HCT116 (cell line): ENCODE measurements around the gene PHTF1. TPM values are rescaled to one million over a fixed set of nuclear protein-coding genes. Genes with fewer than 3 reads are reported as not detected.

ENCODE experiments used
- ATAC-seq: fragments of 200-7000 bp; cut with Tn5 transposase; 2 replicates; pipeline ENCODE4 v1.9.1; 2020; ENCODE audit warnings: mild to moderate bottlenecking, moderate library complexity
- BruUV-seq: library from RNA; stranded (reverse); fragments of 400-500 nt; replicated peaks from 2 replicates; lab custom pipeline; 2021; lab: Mats Ljungman, UMichigan
- CTCF ChIA-PET: fragments of 300-600 bp; sonication (Branson Sonifier 250); formaldehyde crosslinking; loops from one replicate; lab custom pipeline; 2021; ENCODE audit warnings: antibody characterized with exemption; lab: Charles Lee
- POLR2A ChIA-PET: fragments of 300-600, 350-600 bp; sonication (Branson Sonifier 250); formaldehyde crosslinking; loops from one replicate; lab custom pipeline; 2021; ENCODE audit warnings: antibody characterized with exemption; lab: Charles Lee
- RAD21 ChIA-PET, 2 experiments: fragments of 300-600 bp; sonication (Branson Sonifier 250); formaldehyde crosslinking; loops; one replicate each; lab custom pipeline; 2023; ENCODE audit warnings: low total read pairs in 2 of 2; ENCODE audit not compliant: uncharacterized antibody in 2 of 2, unreplicated experiment in 2 of 2, low non-redundant PET in 1 of 2; lab: Charles Lee
- DNase-seq: peaks from one replicate; pipeline ENCODE4 v3.0.0-alpha.2; 2010; ENCODE audit warnings: low read depth, low spot score
- H2AFZ ChIP-seq: fragments of 200-600 bp; shearing (Covaris generic), sonication (generic); 2 replicates; pipeline ENCODE4 v1.6.1; 2017; ENCODE audit warnings: low read depth, mixed run types, mixed read lengths, antibody characterized with exemption, low read length; ENCODE audit not compliant: poor library complexity, severe bottlenecking
- H3K27ac ChIP-seq: 2 replicates; pipeline ENCODE4 v1.5.1; 2012; ENCODE audit warnings: low read depth, low read length
- H3K27me3 ChIP-seq: fragments of 200-600 bp; sonication (generic); 2 replicates; pipeline ENCODE4 v1.6.1; 2016; ENCODE audit warnings: mixed run types, low read length, mixed read lengths; ENCODE audit not compliant: insufficient read depth
- H3K36me3 ChIP-seq, 2 experiments: fragments of 200-500 bp in 1 of 2; fragments of 200-600 bp in 1 of 2; sonication (Bioruptor generic) in 1 of 2; sonication (generic) in 1 of 2; 2 replicates each; pipeline versions ENCODE4 v1.5.1 to v1.6.1; 2014 to 2016; ENCODE audit warnings: low read length in 2 of 2, inconsistent platforms in 1 of 2, mixed read lengths in 1 of 2, mixed run types in 1 of 2; ENCODE audit not compliant: insufficient read depth in 2 of 2, control insufficient read depth in 1 of 2
- H3K4me1 ChIP-seq, 2 experiments: fragments of 200-600 bp in 1 of 2; sonication (generic) in 1 of 2; 2 replicates each; pipeline versions ENCODE4 v1.5.1 to v1.6.1; 2012 to 2017; ENCODE audit warnings: low read length in 2 of 2, inconsistent platforms in 1 of 2, mild to moderate bottlenecking in 1 of 2, mixed read lengths in 1 of 2, mixed run types in 1 of 2, moderate library complexity in 1 of 2; ENCODE audit not compliant: insufficient read depth in 2 of 2, control insufficient read depth in 1 of 2
- H3K4me2 ChIP-seq: fragments of 200-600 bp; sonication (generic); 2 replicates; pipeline ENCODE4 v1.6.1; 2017; ENCODE audit warnings: mixed run types, low read length, mixed read lengths
- H3K4me3 ChIP-seq, 2 experiments: fragments of 200-600 bp in 1 of 2; sonication (generic) in 1 of 2; replicated peaks in 1 of 2; 2 replicates each; pipeline ENCODE4 v1.5.1; 2011 to 2016; ENCODE audit warnings: low read length in 2 of 2, control low read depth in 1 of 2, low read depth in 1 of 2, mild to moderate bottlenecking in 1 of 2, mixed read lengths in 1 of 2, mixed run types in 1 of 2
- H3K79me2 ChIP-seq: fragments of 200-600 bp; sonication (generic); 2 replicates; pipeline ENCODE4 v1.6.1; 2017; ENCODE audit warnings: mild to moderate bottlenecking, mixed run types, low read length, moderate library complexity, mixed read lengths; ENCODE audit not compliant: insufficient read depth
- H3K9ac ChIP-seq: fragments of 200-600 bp; sonication (generic); 2 replicates; pipeline ENCODE4 v1.6.1; 2016; ENCODE audit warnings: low read length, mixed read lengths
- H3K9me2 ChIP-seq: fragments of 200-600 bp; sonication (generic), shearing (Covaris generic); 2 replicates; pipeline ENCODE4 v1.6.1; 2017; ENCODE audit warnings: mixed run types, mild to moderate bottlenecking, moderate library complexity; ENCODE audit not compliant: insufficient read depth
- H3K9me3 ChIP-seq, 2 experiments: fragments of 200-500 bp in 1 of 2; fragments of 200-600 bp in 1 of 2; sonication (Bioruptor generic) in 1 of 2; sonication (generic) in 1 of 2; 2 replicates each; pipeline ENCODE4 v1.6.1; 2014 to 2017; ENCODE audit warnings: low read length in 2 of 2, mixed read lengths in 2 of 2, inconsistent platforms in 1 of 2, low read depth in 1 of 2, mild to moderate bottlenecking in 1 of 2, mixed run types in 1 of 2, moderate library complexity in 1 of 2; ENCODE audit not compliant: control insufficient read depth in 1 of 2, insufficient read depth in 1 of 2
- H4K20me1 ChIP-seq: fragments of 200-600 bp; sonication (generic), shearing (Covaris generic); 2 replicates; pipeline ENCODE4 v1.6.1; 2017; ENCODE audit warnings: mixed run types, mild to moderate bottlenecking, moderate library complexity; ENCODE audit not compliant: insufficient read depth
- FOSL1 ChIP-seq: IDR thresholded peaks from 2 replicates; pipeline ENCODE4 v1.6.1; 2012; ENCODE audit warnings: low read depth
- POLR2A ChIP-seq: IDR thresholded peaks from 2 replicates; pipeline ENCODE4 v1.7.0; 2011; ENCODE audit warnings: borderline replicate concordance; ENCODE audit not compliant: insufficient read depth, insufficient read length; ENCODE audit errors: extremely low read depth
- SIN3A ChIP-seq: IDR thresholded peaks from 2 replicates; pipeline ENCODE4 v1.6.1; 2012; ENCODE audit warnings: low read depth
- SP1 ChIP-seq: IDR thresholded peaks from 2 replicates; pipeline ENCODE4 v1.6.1; 2012; ENCODE audit warnings: low read depth
- TCF7L2 ChIP-seq: IDR thresholded peaks from 2 replicates; pipeline ENCODE4 v1.7.0; 2011; ENCODE audit warnings: borderline replicate concordance, inconsistent platforms; ENCODE audit not compliant: insufficient read depth, insufficient read length; ENCODE audit errors: extremely low read depth
- YY1 ChIP-seq: IDR thresholded peaks from 2 replicates; pipeline ENCODE4 v1.6.1; 2011; ENCODE audit warnings: low read length, low read depth, moderate library complexity, mild to moderate bottlenecking; ENCODE audit not compliant: insufficient replicate concordance; ENCODE audit errors: extremely low read depth
- ZNF274 ChIP-seq: fragments of 200-500 bp; sonication (Bioruptor generic); IDR thresholded peaks from 2 replicates; pipeline ENCODE4 v1.6.1; 2014; ENCODE audit warnings: mild to moderate bottlenecking, low read depth, low read length, inconsistent platforms
- intact Hi-C: fragments of 100-400 bp; cut with micrococcal nuclease; formaldehyde crosslinking; loops from 2 replicates; pipeline ENCODE4 v1.10.0; 2022
- total RNA-seq: library from RNA; stranded (reverse); gene quantifications from one replicate; pipeline ENCODE4 v1.2.1, GENCODE V29; 2021; ENCODE audit not compliant: unreplicated experiment
- TF ChIP-seq, protein P1 (sequence below): IDR thresholded peaks from 2 replicates; pipeline ENCODE4 v1.6.1; 2011; ENCODE audit warnings: mild to moderate bottlenecking, low read length, moderate library complexity; ENCODE audit not compliant: insufficient replicate concordance; ENCODE audit errors: extremely low read depth
- TF ChIP-seq, protein P2 (sequence below): IDR thresholded peaks from 2 replicates; pipeline ENCODE4 v1.6.1; 2012; ENCODE audit warnings: low read depth
- TF ChIP-seq, protein P3 (sequence below): IDR thresholded peaks from 2 replicates; pipeline ENCODE4 v1.6.1; 2012

PHTF1 gene
- total RNA-seq, 1 experiment from 2014 or later: 11.4 TPM

DNA sequence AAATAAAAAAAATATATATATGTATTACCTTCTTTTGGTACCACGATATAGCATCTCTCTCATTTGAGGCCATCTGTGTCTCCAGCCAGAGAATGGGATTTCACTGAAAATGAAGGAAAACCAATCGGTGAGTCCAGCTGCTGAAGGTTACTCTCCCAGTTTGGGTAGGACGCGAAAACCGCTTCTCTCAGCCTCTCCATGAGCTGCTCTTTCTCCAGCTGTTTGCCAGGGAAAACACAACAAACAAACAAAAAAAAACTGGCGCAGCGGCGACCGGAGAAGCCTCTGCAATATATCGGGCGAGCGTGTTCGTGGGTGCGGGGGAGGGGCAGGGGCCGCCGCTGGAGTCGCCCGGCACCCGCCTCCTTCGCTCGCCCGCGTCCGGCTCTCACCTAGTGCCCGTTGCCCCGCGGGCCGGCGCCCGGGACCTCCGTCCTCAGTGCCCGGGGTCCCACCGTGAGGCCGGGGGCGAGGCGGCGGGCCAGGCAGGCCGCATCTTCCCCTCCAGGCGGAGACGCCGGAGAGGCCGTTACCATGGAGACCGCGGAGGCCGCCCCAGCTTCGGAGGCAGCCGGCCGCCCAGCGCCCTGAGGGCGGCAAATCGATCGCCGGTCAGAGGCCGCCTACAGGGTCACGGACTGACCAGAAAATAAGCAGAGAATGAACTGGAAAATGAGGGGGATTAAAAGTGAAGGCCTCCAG, 504 bp downstream of the PHTF1 start:
- Histone ChIP-seq H3K27ac (peak overlapping the region; percentile 82), H3K4me2 (peak overlapping the region; percentile 83), H3K79me2 (no peaks in the 10 kb centered on the region; the same call in 1 of the 2 replicates)
- intact Hi-C loops: no loop called here
- TF ChIP-seq FOSL1 (no peak), TCF7L2 (no peak), SP1 (no peak), ZNF274 (no peak), SIN3A (no peak), POLR2A (no peak), YY1 (no peak)
- TF ChIP-seq, protein P1, sequence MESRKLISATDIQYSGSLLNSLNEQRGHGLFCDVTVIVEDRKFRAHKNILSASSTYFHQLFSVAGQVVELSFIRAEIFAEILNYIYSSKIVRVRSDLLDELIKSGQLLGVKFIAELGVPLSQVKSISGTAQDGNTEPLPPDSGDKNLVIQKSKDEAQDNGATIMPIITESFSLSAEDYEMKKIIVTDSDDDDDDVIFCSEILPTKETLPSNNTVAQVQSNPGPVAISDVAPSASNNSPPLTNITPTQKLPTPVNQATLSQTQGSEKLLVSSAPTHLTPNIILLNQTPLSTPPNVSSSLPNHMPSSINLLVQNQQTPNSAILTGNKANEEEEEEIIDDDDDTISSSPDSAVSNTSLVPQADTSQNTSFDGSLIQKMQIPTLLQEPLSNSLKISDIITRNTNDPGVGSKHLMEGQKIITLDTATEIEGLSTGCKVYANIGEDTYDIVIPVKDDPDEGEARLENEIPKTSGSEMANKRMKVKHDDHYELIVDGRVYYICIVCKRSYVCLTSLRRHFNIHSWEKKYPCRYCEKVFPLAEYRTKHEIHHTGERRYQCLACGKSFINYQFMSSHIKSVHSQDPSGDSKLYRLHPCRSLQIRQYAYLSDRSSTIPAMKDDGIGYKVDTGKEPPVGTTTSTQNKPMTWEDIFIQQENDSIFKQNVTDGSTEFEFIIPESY: no peak
- TF ChIP-seq, protein P2, sequence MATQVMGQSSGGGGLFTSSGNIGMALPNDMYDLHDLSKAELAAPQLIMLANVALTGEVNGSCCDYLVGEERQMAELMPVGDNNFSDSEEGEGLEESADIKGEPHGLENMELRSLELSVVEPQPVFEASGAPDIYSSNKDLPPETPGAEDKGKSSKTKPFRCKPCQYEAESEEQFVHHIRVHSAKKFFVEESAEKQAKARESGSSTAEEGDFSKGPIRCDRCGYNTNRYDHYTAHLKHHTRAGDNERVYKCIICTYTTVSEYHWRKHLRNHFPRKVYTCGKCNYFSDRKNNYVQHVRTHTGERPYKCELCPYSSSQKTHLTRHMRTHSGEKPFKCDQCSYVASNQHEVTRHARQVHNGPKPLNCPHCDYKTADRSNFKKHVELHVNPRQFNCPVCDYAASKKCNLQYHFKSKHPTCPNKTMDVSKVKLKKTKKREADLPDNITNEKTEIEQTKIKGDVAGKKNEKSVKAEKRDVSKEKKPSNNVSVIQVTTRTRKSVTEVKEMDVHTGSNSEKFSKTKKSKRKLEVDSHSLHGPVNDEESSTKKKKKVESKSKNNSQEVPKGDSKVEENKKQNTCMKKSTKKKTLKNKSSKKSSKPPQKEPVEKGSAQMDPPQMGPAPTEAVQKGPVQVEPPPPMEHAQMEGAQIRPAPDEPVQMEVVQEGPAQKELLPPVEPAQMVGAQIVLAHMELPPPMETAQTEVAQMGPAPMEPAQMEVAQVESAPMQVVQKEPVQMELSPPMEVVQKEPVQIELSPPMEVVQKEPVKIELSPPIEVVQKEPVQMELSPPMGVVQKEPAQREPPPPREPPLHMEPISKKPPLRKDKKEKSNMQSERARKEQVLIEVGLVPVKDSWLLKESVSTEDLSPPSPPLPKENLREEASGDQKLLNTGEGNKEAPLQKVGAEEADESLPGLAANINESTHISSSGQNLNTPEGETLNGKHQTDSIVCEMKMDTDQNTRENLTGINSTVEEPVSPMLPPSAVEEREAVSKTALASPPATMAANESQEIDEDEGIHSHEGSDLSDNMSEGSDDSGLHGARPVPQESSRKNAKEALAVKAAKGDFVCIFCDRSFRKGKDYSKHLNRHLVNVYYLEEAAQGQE: no peak
- TF ChIP-seq, protein P3, sequence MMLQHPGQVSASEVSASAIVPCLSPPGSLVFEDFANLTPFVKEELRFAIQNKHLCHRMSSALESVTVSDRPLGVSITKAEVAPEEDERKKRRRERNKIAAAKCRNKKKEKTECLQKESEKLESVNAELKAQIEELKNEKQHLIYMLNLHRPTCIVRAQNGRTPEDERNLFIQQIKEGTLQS: no peak
- TF ChIP-seq, all 23 proteins: peak for 0
- Histone ChIP-seq H3K36me3 (no peaks in the 10 kb centered on the region), H3K9me2 (no peaks in the 10 kb centered on the region), H3K9ac (peak overlapping the region; percentile 72), H2AFZ (peak overlapping the region; percentile 38), H3K4me3 (peak overlapping the region; percentile 71 to 77), H3K4me1 (peaks cover 0 to 15% of the 10 kb centered on the region in 2 experiments; a peak in 2 of 4 replicates), H3K9me3 (no peaks in the 10 kb centered on the region), H3K27me3 (no peaks in the 10 kb centered on the region), H4K20me1 (no peaks in the 10 kb centered on the region)
- DNase-seq (peak; percentile 23), ATAC-seq (peak; percentile 81)
- RAD21 ChIA-PET: interaction anchor here in 1 of 2 experiments (0.7 kb wide), 1 partner anchor 686 kb away, joined by 6 read pairs; the partner anchor contains the start of gene LRIG2
- BruUV-seq: no TSS peak
- POLR2A ChIA-PET: interaction anchor here (0.7 kb wide), 1 partner anchor 16 kb away, joined by 3 read pairs; no protein-coding TSS in a partner anchor
- CTCF ChIA-PET: interaction anchor here (1.0 to 1.4 kb wide), 3 partner anchors 11 to 686 kb away, joined by 3 to 4 read pairs (median 3); partner anchors contain the start of genes LRIG2 and RSBN1
